WTC11 (cell line): Measurements from ENCODE around the gene NRTN. TPM values are rescaled to one million over a fixed set of nuclear protein-coding genes. Genes with fewer than 3 reads are reported as not detected.

ENCODE experiments used
- ATAC-seq: fragments of 200-7000 bp; cut with Tn5 transposase; 2 replicates; pipeline ENCODE4 v1.10.0; 2021; ENCODE audit warnings: mild to moderate bottlenecking, moderate library complexity
- CTCF ChIA-PET: fragments of 300-600 bp; sonication (Branson Sonifier 250); formaldehyde crosslinking; loops from one replicate; lab custom pipeline; 2021; ENCODE audit warnings: antibody characterized with exemption; lab: Charles Lee
- POLR2A ChIA-PET: fragments of 350-600 bp; sonication (Branson Sonifier 250); formaldehyde crosslinking; loops from one replicate; lab custom pipeline; 2021; ENCODE audit warnings: antibody characterized with exemption; lab: Charles Lee
- DNase-seq: peaks from one replicate; pipeline ENCODE4 v3.0.0; 2021; ENCODE audit warnings: low spot score
- H3K27ac Mint-ChIP-seq: 2 replicates; pipeline ENCODE4 v1.8.0; 2021; ENCODE audit warnings: mixed read lengths
- H3K27me3 Mint-ChIP-seq: 2 replicates; pipeline ENCODE4 v1.8.0; 2021; ENCODE audit warnings: low read depth, mild to moderate bottlenecking, moderate library complexity, mixed read lengths
- H3K36me3 Mint-ChIP-seq: 2 replicates; pipeline ENCODE4 v1.8.0; 2021; ENCODE audit warnings: mixed read lengths
- H3K4me1 Mint-ChIP-seq: 2 replicates; pipeline ENCODE4 v1.8.0; 2022; ENCODE audit warnings: mixed read lengths
- H3K4me3 Mint-ChIP-seq: 2 replicates; pipeline ENCODE4 v1.8.0; 2021; ENCODE audit warnings: mild to moderate bottlenecking, moderate library complexity, mixed read lengths
- H3K9me3 Mint-ChIP-seq: 2 replicates; pipeline ENCODE4 v1.8.0; 2021; ENCODE audit warnings: mixed read lengths
- ARID4B ChIP-seq: sonication (generic); formaldehyde crosslinking; IDR thresholded peaks from 2 replicates; pipeline ENCODE4 v1.8.0; 2023; ENCODE audit warnings: missing genetic modification reagents, mild to moderate bottlenecking, borderline replicate concordance
- CREB1 ChIP-seq: sonication (generic); formaldehyde crosslinking; IDR thresholded peaks from 2 replicates; pipeline ENCODE4 v1.8.0; 2023; ENCODE audit warnings: mild to moderate bottlenecking, missing genetic modification reagents
- GTF2I ChIP-seq: fragments of 250-450 bp; sonication (Bioruptor Pico); conservative IDR thresholded peaks from 2 replicates; pipeline ENCODE4 v1.4.0; 2021; ENCODE audit warnings: mild to moderate bottlenecking
- HMGA2 ChIP-seq: fragments of 250-450 bp; sonication (Bioruptor Pico); IDR thresholded peaks from 2 replicates; pipeline ENCODE4 v1.4.0; 2021; ENCODE audit warnings: mild to moderate bottlenecking, moderate library complexity
- KAT7 ChIP-seq: sonication (generic); formaldehyde crosslinking; IDR thresholded peaks from 2 replicates; pipeline ENCODE4 v1.8.1; 2023; ENCODE audit warnings: missing genetic modification reagents, mild to moderate bottlenecking, borderline replicate concordance
- NFATC4 ChIP-seq: fragments of 250-450 bp; sonication (Bioruptor Pico); IDR thresholded peaks from 2 replicates; pipeline ENCODE4 v1.9.0; 2021; ENCODE audit warnings: mild to moderate bottlenecking
- NFE2L1 ChIP-seq: sonication (generic); formaldehyde crosslinking; IDR thresholded peaks from 2 replicates; pipeline ENCODE4 v1.8.1; 2023; ENCODE audit warnings: missing genetic modification reagents
- NFYB ChIP-seq: sonication (generic); formaldehyde crosslinking; conservative IDR thresholded peaks from 2 replicates; pipeline ENCODE4 v1.8.0; 2022; ENCODE audit warnings: low read depth, missing genetic modification reagents
- NR3C1 ChIP-seq: sonication (generic); formaldehyde crosslinking; conservative IDR thresholded peaks from 2 replicates; pipeline ENCODE4 v1.8.1; 2023; ENCODE audit warnings: low read depth, mild to moderate bottlenecking, missing genetic modification reagents
- PRDM15 ChIP-seq: sonication (generic); formaldehyde crosslinking; IDR thresholded peaks from 2 replicates; pipeline ENCODE4 v1.8.0; 2022; ENCODE audit warnings: missing genetic modification reagents
- RORB ChIP-seq: fragments of 250-450 bp; sonication (Bioruptor Pico); IDR thresholded peaks from 2 replicates; pipeline ENCODE4 v1.9.0; 2021; ENCODE audit warnings: mild to moderate bottlenecking
- SMAD3 ChIP-seq: sonication (generic); formaldehyde crosslinking; IDR thresholded peaks from 2 replicates; pipeline ENCODE4 v1.8.0; 2022; ENCODE audit warnings: missing genetic modification reagents, mild to moderate bottlenecking, borderline replicate concordance
- TEAD1 ChIP-seq: sonication (generic); formaldehyde crosslinking; IDR thresholded peaks from 2 replicates; pipeline ENCODE4 v1.8.0; 2022; ENCODE audit warnings: mild to moderate bottlenecking, missing genetic modification reagents
- ZNF232 ChIP-seq: sonication (generic); formaldehyde crosslinking; IDR thresholded peaks from 2 replicates; pipeline ENCODE4 v1.8.0; 2022; ENCODE audit warnings: mild to moderate bottlenecking, missing genetic modification reagents
- ZNF396 ChIP-seq: fragments of 250-450 bp; sonication (Bioruptor Pico); IDR thresholded peaks from 2 replicates; pipeline ENCODE4 v1.8.0; 2021; ENCODE audit warnings: mild to moderate bottlenecking, moderate library complexity, borderline replicate concordance
- total RNA-seq: library from RNA; stranded (reverse); gene quantifications from 3 replicates; pipeline ENCODE4 v1.2.3, GENCODE V29; 2021

Gene NRTN
- total RNA-seq, 1 experiment from 2014 or later: 6.1 TPM

- CTCF ChIA-PET: interaction anchor here (0.8 kb wide), 1 partner anchor 8 kb away, joined by 3 read pairs; no protein-coding TSS in a partner anchor
- TF ChIP-seq ARID4B (CRISPR knock-in tag): no peak
- TF ChIP-seq, all 79 proteins: peak for 0
- POLR2A ChIA-PET: no interaction called here
These were observed 6.6 kb upstream of the NRTN start for GRCh38 chr19:5798244-5798643.

GRCh38 chr19:5799247-5800241, 5.3 kb upstream of the NRTN start:
- Mint-ChIP-seq H3K4me1 (peaks cover 11% of the 10 kb centered on the region), H3K36me3 (no peaks in the 10 kb centered on the region), H3K27ac (no peak overlapping the region), H3K27me3 (peaks cover 52% of the 10 kb centered on the region), H3K4me3 (no peak overlapping the region), H3K9me3 (no peaks in the 10 kb centered on the region)
- TF ChIP-seq HMGA2 (CRISPR knock-in tag) (no peak), TEAD1 (CRISPR knock-in tag) (no peak), ZNF396 (CRISPR knock-in tag) (no peak), KAT7 (CRISPR knock-in tag) (no peak), SMAD3 (CRISPR knock-in tag) (no peak), CREB1 (CRISPR knock-in tag) (no peak), NR3C1 (CRISPR knock-in tag) (no peak), RORB (CRISPR knock-in tag) (no peak), PRDM15 (CRISPR knock-in tag) (no peak), NFATC4 (no peak), GTF2I (CRISPR knock-in tag) (no peak), ZNF232 (CRISPR knock-in tag) (no peak), NFYB (no peak), NFE2L1 (CRISPR knock-in tag) (no peak)
- DNase-seq (no peak), ATAC-seq (no peak)
- POLR2A ChIA-PET: interaction anchor here (0.5 kb wide), 1 partner anchor 578 kb away, joined by 3 read pairs; no protein-coding TSS in a partner anchor
- CTCF ChIA-PET: interaction anchor here (1.2 kb wide), 1 partner anchor 222 kb away, joined by 4 read pairs; no protein-coding TSS in a partner anchor

More at GRCh38 chr19:5798244-5798643, 6.6 kb upstream of the NRTN start:
- peaks cover 41% of the 10 kb centered on the region for H3K27me3 Mint-ChIP-seq
- ATAC-seq (no peak), DNase-seq (no peak)
- H3K9me3 Mint-ChIP-seq: no peaks in the 10 kb centered on the region
- H3K4me3 Mint-ChIP-seq: no peak overlapping the region
- H3K4me1 Mint-ChIP-seq: peaks cover 3% of the 10 kb centered on the region
- no peak overlapping the region for H3K27ac Mint-ChIP-seq
- no peaks in the 10 kb centered on the region for H3K36me3 Mint-ChIP-seq
